ENCODE data around the gene SUSD6. TPM values are rescaled to one million over a fixed set of nuclear protein-coding genes. Genes with fewer than 3 reads are reported as not detected.

Gene SUSD6
- total RNA-seq, 1 donor from 2014 or later = 31.2 TPM

DNA sequence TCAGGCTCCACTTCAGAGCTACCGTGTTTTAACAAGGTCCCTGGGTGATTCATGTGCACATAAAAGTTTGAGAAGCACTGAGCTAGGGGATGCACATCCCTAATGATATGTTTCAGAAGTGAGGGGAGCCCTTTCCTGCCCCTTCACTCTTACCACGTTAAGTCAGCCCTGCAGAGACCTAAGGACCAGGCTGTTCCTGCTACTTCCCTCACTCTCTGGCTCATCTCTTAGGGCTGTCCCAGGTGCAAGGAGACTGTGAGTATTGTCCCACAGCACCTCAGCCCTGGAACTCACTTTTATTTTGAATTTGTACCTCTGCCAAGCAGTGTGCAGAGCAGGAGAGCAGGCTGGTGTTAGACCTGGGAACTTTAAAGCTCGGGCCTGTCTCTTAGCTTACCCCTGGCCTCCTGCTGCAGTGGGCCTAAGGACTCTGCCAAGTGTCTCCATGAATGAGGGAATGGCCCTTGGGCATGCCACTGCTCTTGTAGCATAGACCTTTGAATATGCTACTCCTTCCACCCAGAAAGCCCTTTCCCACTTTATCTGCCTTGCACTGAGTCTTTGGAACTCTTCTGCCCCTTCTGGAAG, 11.0 kb upstream of the SUSD6 start:
- no peak for DNase-seq (ENCODE audit: extremely low spot score, unreplicated experiment)
- Mint-ChIP-seq H3K4me1 (ENCODE audit: unreplicated experiment) (no peaks in the 10 kb centered on the region), H3K4me3 (ENCODE audit: unreplicated experiment) (no peak overlapping the region), H3K36me3 (ENCODE audit: unreplicated experiment) (no peaks in the 10 kb centered on the region), H3K9me3 (ENCODE audit: unreplicated experiment) (no peaks in the 10 kb centered on the region), H3K27ac (ENCODE audit: unreplicated experiment) (no peak overlapping the region), H3K27me3 (ENCODE audit: unreplicated experiment) (peaks cover 4% of the 10 kb centered on the region)
- TF ChIP-seq, protein P1, sequence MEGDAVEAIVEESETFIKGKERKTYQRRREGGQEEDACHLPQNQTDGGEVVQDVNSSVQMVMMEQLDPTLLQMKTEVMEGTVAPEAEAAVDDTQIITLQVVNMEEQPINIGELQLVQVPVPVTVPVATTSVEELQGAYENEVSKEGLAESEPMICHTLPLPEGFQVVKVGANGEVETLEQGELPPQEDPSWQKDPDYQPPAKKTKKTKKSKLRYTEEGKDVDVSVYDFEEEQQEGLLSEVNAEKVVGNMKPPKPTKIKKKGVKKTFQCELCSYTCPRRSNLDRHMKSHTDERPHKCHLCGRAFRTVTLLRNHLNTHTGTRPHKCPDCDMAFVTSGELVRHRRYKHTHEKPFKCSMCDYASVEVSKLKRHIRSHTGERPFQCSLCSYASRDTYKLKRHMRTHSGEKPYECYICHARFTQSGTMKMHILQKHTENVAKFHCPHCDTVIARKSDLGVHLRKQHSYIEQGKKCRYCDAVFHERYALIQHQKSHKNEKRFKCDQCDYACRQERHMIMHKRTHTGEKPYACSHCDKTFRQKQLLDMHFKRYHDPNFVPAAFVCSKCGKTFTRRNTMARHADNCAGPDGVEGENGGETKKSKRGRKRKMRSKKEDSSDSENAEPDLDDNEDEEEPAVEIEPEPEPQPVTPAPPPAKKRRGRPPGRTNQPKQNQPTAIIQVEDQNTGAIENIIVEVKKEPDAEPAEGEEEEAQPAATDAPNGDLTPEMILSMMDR (IDR thresholded peaks at IDR 0.05) = no peak

DNA sequence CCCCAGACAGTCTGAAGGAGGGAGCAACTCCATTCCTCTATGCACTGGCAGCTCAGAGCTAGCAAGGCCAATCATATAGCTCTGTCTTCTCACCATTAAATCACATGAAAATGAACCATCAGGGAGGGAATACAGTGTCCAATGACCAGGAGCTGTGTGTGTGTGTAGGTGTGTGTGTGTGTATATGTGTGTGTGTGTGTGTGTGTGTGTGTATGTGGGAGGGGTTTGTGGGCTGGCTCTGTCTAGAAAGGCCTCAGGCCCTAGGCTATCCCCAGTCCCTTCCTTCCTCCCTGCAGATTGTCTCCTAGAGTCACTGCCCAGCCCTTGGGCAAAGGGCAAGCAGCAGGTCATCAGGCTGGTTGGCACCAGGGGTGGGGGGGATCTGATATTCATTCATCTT, 5.7 kb upstream of the SUSD6 start:
- Mint-ChIP-seq H3K4me3 (ENCODE audit: unreplicated experiment) (no peak overlapping the region), H3K36me3 (ENCODE audit: unreplicated experiment) (no peaks in the 10 kb centered on the region), H3K4me1 (ENCODE audit: unreplicated experiment) (peaks cover 9% of the 10 kb centered on the region), H3K9me3 (ENCODE audit: unreplicated experiment) (no peaks in the 10 kb centered on the region), H3K27ac (ENCODE audit: unreplicated experiment) (no peak overlapping the region), H3K27me3 (ENCODE audit: unreplicated experiment) (peaks cover 4% of the 10 kb centered on the region)
- no peak for DNase-seq (ENCODE audit: extremely low spot score, unreplicated experiment)
- TF ChIP-seq, protein P1 (IDR thresholded peaks at IDR 0.05) = no peak

- Mint-ChIP-seq H3K27me3 (ENCODE audit: unreplicated experiment) (peaks cover 4% of the 10 kb centered on the region), H3K27ac (ENCODE audit: unreplicated experiment) (no peak overlapping the region), H3K4me1 (ENCODE audit: unreplicated experiment) (peaks cover 13% of the 10 kb centered on the region), H3K36me3 (ENCODE audit: unreplicated experiment) (no peaks in the 10 kb centered on the region), H3K4me3 (ENCODE audit: unreplicated experiment) (no peak overlapping the region), H3K9me3 (ENCODE audit: unreplicated experiment) (no peaks in the 10 kb centered on the region)
- DNase-seq (ENCODE audit: extremely low spot score, unreplicated experiment) = no peak
- TF ChIP-seq, protein P1 (IDR thresholded peaks at IDR 0.05) = no peak
Measured at GRCh38 chr14:69606258-69607184, 4.9 kb upstream of the SUSD6 start.

DNA sequence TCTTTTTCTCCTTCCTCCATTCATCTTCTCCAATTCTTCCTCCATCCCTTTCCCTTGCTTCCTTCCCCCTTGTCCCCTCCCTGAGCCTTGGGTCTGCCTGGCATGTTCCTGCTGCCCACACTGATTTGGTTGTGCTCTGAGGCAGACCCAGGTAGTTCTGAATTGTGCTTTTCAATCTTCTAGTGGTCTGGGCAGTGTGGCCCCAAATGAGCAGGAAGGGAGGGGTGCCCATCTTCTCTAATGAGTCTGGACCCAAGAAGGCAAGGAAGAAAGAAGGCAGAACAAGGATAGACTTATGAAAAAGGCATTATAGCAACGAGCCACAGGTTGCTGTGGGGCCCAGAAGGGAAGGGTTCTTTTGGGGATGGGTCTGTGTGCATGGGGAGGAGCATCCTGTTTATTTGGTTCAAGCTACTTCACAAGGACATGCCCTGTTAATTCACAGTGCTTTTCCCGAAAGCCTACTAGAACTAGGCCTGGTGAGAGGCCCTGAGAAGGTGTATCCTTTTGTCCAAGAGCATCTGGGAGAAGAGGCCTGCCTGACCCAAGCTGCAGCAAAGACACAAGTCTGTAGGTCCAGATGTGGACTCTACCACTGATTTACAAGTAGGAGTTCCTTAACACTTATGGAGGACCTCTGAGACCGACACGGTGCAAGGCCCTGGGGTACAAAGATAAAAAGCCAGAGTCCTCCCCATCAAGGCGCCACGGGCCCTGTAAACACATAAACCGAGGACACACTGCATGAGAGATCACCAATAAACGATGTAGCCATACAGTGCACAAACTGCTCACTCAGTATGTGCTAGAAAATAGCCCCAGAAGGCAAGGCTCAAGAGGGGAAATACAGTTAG, 1.1 kb upstream of the SUSD6 start:
- Mint-ChIP-seq H3K27ac (ENCODE audit: unreplicated experiment) (peak overlapping the region; percentile 91), H3K9me3 (ENCODE audit: unreplicated experiment) (no peaks in the 10 kb centered on the region), H3K4me3 (ENCODE audit: unreplicated experiment) (peak overlapping the region; percentile 79), H3K36me3 (ENCODE audit: unreplicated experiment) (peaks cover 6% of the 10 kb centered on the region), H3K4me1 (ENCODE audit: unreplicated experiment) (peaks cover 39% of the 10 kb centered on the region), H3K27me3 (ENCODE audit: unreplicated experiment) (no peaks in the 10 kb centered on the region)
- TF ChIP-seq, protein P1 (IDR thresholded peaks at IDR 0.05) = no peak
- no peak for DNase-seq (ENCODE audit: extremely low spot score, unreplicated experiment)

Measured in osteocyte (in vitro differentiated cells).